Mesenchymal stem cell (in vitro differentiated cells and primary cell): ENCODE results near the gene TCAF1.

Source experiments
- DNase-seq: peaks from one replicate; pipeline ENCODE4 v3.0.0-alpha.2; 2013
- H2AFZ ChIP-seq: one replicate; pipeline ENCODE4 v1.6.1; 2013; ENCODE audit warnings: low read depth, mild to moderate bottlenecking, control low read depth, inconsistent platforms, low read length, moderate library complexity
- H2AK5ac ChIP-seq: 2 replicates; pipeline ENCODE4 v1.6.1; 2013; ENCODE audit warnings: low read length, moderate library complexity, mild to moderate bottlenecking, inconsistent platforms; ENCODE audit not compliant: severe bottlenecking
- H2BK120ac ChIP-seq: one replicate; pipeline ENCODE4 v1.6.1; 2013; ENCODE audit warnings: low read depth, mild to moderate bottlenecking, inconsistent platforms, low read length, moderate library complexity
- H2BK12ac ChIP-seq, 2 experiments: one replicate each; pipeline ENCODE4 v1.6.1; 2013; ENCODE audit warnings: inconsistent platforms in 2 of 2, low read length in 2 of 2, mild to moderate bottlenecking in 2 of 2, moderate library complexity in 2 of 2, control low read depth in 1 of 2
- H2BK15ac ChIP-seq: one replicate; pipeline ENCODE4 v1.6.1; 2013; ENCODE audit warnings: mild to moderate bottlenecking, low read depth, inconsistent platforms; ENCODE audit not compliant: poor library complexity, severe bottlenecking
- H2BK5ac ChIP-seq: 2 replicates; pipeline ENCODE4 v1.6.1; 2013; ENCODE audit warnings: low read depth, mild to moderate bottlenecking, low read length, control low read depth, inconsistent platforms; ENCODE audit not compliant: poor library complexity, severe bottlenecking
- H3K14ac ChIP-seq, 2 experiments: one replicate each; pipeline ENCODE4 v1.6.1; 2013; ENCODE audit warnings: inconsistent platforms in 2 of 2, low read length in 2 of 2, control low read depth in 1 of 2, mild to moderate bottlenecking in 1 of 2, moderate library complexity in 1 of 2
- H3K18ac ChIP-seq, 2 experiments: one replicate each; pipeline ENCODE4 v1.6.1; 2013; ENCODE audit warnings: inconsistent platforms in 2 of 2, low read length in 2 of 2, control low read depth in 1 of 2, low read depth in 1 of 2, mild to moderate bottlenecking in 1 of 2
- H3K23ac ChIP-seq, 2 experiments: one replicate each; pipeline ENCODE4 v1.6.1; 2013; ENCODE audit warnings: inconsistent platforms in 2 of 2, low read length in 2 of 2, mild to moderate bottlenecking in 2 of 2, moderate library complexity in 2 of 2, control low read depth in 1 of 2
- H3K27ac ChIP-seq: 2 replicates; pipeline ENCODE4 v1.5.1; 2013; ENCODE audit warnings: mild to moderate bottlenecking, moderate library complexity, low read length, control low read depth, inconsistent platforms; ENCODE audit not compliant: poor library complexity, severe bottlenecking
- H3K27me3 ChIP-seq, 2 experiments: 2 replicates each; pipeline versions ENCODE4 v1.6.1 to v1.7.0; 2013; ENCODE audit warnings: low read length in 2 of 2, mild to moderate bottlenecking in 2 of 2, moderate library complexity in 2 of 2, control low read depth in 1 of 2, inconsistent platforms in 1 of 2; ENCODE audit not compliant: control insufficient read depth in 1 of 2, insufficient read depth in 1 of 2
- H3K36me3 ChIP-seq, 2 experiments: 2 replicates each; pipeline versions ENCODE4 v1.6.1 to v1.7.0; 2013; ENCODE audit warnings: low read length in 2 of 2, control low read depth in 1 of 2, inconsistent platforms in 1 of 2, low read depth in 1 of 2, mild to moderate bottlenecking in 1 of 2; ENCODE audit not compliant: insufficient read depth in 2 of 2, control insufficient read depth in 1 of 2
- H3K4ac ChIP-seq, 2 experiments: one replicate each; pipeline ENCODE4 v1.6.1; 2013; ENCODE audit warnings: inconsistent platforms in 2 of 2, low read length in 2 of 2, mild to moderate bottlenecking in 2 of 2, moderate library complexity in 2 of 2, control low read depth in 1 of 2, low read depth in 1 of 2
- H3K4me1 ChIP-seq: 2 replicates; pipeline ENCODE4 v1.6.1; 2013; ENCODE audit warnings: low read depth, low read length, control low read depth; ENCODE audit not compliant: control insufficient read depth, insufficient read depth
- H3K4me2 ChIP-seq: 2 replicates; pipeline ENCODE4 v1.6.1; 2013; ENCODE audit warnings: low read length, mild to moderate bottlenecking, inconsistent platforms; ENCODE audit not compliant: poor library complexity, severe bottlenecking
- H3K4me3 ChIP-seq, 2 experiments: 2 replicates each; pipeline versions ENCODE4 v1.5.1 to v1.7.0; 2013; ENCODE audit warnings: low read length in 2 of 2, mild to moderate bottlenecking in 2 of 2, control low read depth in 1 of 2, low read depth in 1 of 2; ENCODE audit not compliant: insufficient read depth in 1 of 2
- H3K79me1 ChIP-seq: replicated peaks from 2 replicates; pipeline ENCODE4 v1.6.1; 2013; ENCODE audit warnings: mild to moderate bottlenecking, control low read depth, low read length, inconsistent platforms; ENCODE audit not compliant: poor library complexity, severe bottlenecking
- H3K9ac ChIP-seq: 2 replicates; pipeline ENCODE4 v1.7.0; 2013; ENCODE audit warnings: mild to moderate bottlenecking, low read length, moderate library complexity
- H3K9me3 ChIP-seq: 2 replicates; pipeline ENCODE4 v1.7.0; 2013; ENCODE audit warnings: mild to moderate bottlenecking, low read length; ENCODE audit not compliant: control insufficient read depth
- H4K8ac ChIP-seq: one replicate; pipeline ENCODE4 v1.6.1; 2013; ENCODE audit warnings: inconsistent platforms, mild to moderate bottlenecking, low read length, moderate library complexity
- H4K91ac ChIP-seq: one replicate; pipeline ENCODE4 v1.6.1; 2013; ENCODE audit warnings: mild to moderate bottlenecking, low read length, inconsistent platforms
- WGBS: methylation state at CpG from one replicate; pipeline ENCODE4 v1.1.7; 2013; ENCODE audit warnings: mixed read lengths; 5-methylcytosine and 5-hydroxymethylcytosine counted together

Gene TCAF1

DNA sequence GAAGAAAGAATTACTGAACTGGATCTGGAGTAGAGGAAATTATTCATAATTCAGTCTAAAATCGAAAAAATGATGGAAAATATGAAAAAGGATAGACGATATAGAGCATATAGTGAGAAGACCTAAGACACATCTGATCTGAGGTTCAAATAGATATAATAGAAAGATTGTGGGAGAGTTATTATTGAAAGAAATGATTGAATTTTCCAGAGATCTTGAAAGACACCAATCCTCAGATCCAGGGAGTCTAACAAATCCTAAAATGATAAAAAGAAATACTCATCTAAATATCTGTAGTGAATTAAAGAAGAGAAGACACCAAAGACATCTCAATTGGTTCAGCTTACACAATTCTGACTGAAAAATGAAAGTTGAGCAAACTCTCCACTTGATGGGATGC, 12.9 kb downstream of the TCAF1 start:
- WGBS = 99% methylated on average over 2 of the region's 2 CpGs
- Histone ChIP-seq H3K9me3 (peaks cover 8% of the 10 kb centered on the region), H2AFZ (no peak overlapping the region), H2BK12ac (no peak overlapping the region), H3K18ac (no peak overlapping the region), H3K9ac (no peak overlapping the region), H3K23ac (no peak overlapping the region), H2BK15ac (no peak overlapping the region), H2AK5ac (no peak overlapping the region), H3K4me2 (no peak overlapping the region), H4K91ac (no peak overlapping the region), H2BK120ac (no peak overlapping the region), H3K79me1 (peaks cover 15% of the 10 kb centered on the region), H3K27ac (no peak overlapping the region), H3K36me3 (peaks cover 0 to 3% of the 10 kb centered on the region in 2 experiments), H2BK5ac (no peak overlapping the region), H3K4me3 (no peak overlapping the region), H3K27me3 (no peaks in the 10 kb centered on the region), H4K8ac (no peak overlapping the region), H3K14ac (no peak overlapping the region), H3K4ac (no peak overlapping the region), H3K4me1 (peaks cover 2% of the 10 kb centered on the region)
- no peak for DNase-seq

DNA sequence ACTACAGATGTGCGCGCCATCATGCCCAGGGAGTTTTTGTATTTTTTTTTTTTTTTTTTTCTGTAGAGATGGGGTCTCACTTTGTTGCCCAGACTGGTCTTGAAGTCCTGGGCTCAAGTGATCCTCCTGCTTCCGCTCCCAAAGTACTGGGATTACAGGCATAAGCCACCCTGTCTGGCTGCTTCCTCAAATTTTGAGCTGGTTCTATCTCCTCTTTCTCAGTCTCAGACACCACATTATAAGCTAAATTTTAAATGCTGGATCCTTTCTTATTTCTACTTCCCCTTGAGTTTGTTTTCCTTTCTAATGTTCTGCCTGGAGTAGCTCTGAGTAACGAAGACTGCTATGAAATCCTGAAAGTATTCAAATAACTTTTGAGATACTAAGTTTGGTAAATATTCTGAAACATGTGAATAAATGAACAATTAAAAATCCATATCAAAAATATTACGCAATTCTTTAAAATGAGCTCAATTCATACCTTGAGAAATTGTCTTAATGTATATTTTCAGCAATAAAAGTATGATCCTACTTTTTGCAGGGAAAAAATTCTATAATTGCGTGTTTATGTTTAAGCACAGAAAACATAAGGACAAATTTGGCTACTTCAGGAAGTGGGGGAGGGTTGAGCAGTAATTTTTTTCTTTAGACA, 15.0 kb downstream of the TCAF1 start:
- Histone ChIP-seq H3K27ac (no peak overlapping the region), H2BK5ac (no peak overlapping the region), H3K4me3 (no peak overlapping the region), H3K9ac (no peak overlapping the region), H4K8ac (no peak overlapping the region), H3K79me1 (peaks cover 18% of the 10 kb centered on the region), H3K23ac (no peak overlapping the region), H2BK15ac (no peak overlapping the region), H3K9me3 (peaks cover 8% of the 10 kb centered on the region), H2BK120ac (no peak overlapping the region), H3K18ac (no peak overlapping the region), H4K91ac (no peak overlapping the region), H2AK5ac (no peak overlapping the region), H2AFZ (no peak overlapping the region), H3K27me3 (no peaks in the 10 kb centered on the region), H3K4ac (no peak overlapping the region), H3K14ac (no peak overlapping the region), H3K36me3 (peaks cover 0 to 3% of the 10 kb centered on the region in 2 experiments), H2BK12ac (no peak overlapping the region), H3K4me1 (peaks cover 2% of the 10 kb centered on the region), H3K4me2 (no peak overlapping the region)
- no peak for DNase-seq
- WGBS = 96% methylated on average over 2 of the region's 6 CpGs

DNA sequence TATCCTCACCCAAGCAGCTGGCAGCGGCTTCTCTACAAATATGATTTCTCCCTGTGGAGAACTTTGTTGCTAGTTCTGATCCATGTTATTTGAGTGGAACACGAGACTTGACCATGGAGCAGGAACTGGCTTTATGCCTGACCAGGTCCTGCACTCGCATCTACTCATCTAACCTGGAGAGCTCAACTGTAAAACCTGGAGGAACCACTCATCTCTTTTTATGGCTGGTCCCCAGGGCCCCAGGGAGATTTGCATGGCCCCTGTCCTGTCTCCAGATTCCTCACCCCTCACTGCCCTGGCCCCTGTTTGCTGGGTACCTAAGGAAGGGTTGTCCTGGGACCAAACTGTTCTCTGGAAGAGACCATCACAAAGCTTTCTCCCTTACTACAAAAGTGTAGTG, 16.0 kb downstream of the TCAF1 start:
- H2BK12ac ChIP-seq = no peak overlapping the region
- H2AFZ ChIP-seq = no peak overlapping the region
- H2BK5ac ChIP-seq = no peak overlapping the region
- H4K8ac ChIP-seq = no peak overlapping the region
- H2BK15ac ChIP-seq = no peak overlapping the region
- H2BK120ac ChIP-seq = no peak overlapping the region
- WGBS = 83% methylated on average over 3 of the region's 3 CpGs
- no peak overlapping the region for H3K4me2 ChIP-seq
- H3K9me3 ChIP-seq = peaks cover 8% of the 10 kb centered on the region
- H3K4ac ChIP-seq = no peak overlapping the region
- no peak overlapping the region for H3K9ac ChIP-seq
- H4K91ac ChIP-seq = no peak overlapping the region
- H3K27me3 ChIP-seq = no peaks in the 10 kb centered on the region
- peaks cover 0 to 3% of the 10 kb centered on the region in 2 experiments for H3K36me3 ChIP-seq
- H3K4me3 ChIP-seq = no peak overlapping the region
- peaks cover 3% of the 10 kb centered on the region for H3K4me1 ChIP-seq
- peaks cover 18% of the 10 kb centered on the region for H3K79me1 ChIP-seq
- DNase-seq = no peak
- no peak overlapping the region for H3K27ac ChIP-seq
- no peak overlapping the region for H3K18ac ChIP-seq
- H2AK5ac ChIP-seq = no peak overlapping the region
- no peak overlapping the region for H3K14ac ChIP-seq
- H3K23ac ChIP-seq = no peak overlapping the region

DNA sequence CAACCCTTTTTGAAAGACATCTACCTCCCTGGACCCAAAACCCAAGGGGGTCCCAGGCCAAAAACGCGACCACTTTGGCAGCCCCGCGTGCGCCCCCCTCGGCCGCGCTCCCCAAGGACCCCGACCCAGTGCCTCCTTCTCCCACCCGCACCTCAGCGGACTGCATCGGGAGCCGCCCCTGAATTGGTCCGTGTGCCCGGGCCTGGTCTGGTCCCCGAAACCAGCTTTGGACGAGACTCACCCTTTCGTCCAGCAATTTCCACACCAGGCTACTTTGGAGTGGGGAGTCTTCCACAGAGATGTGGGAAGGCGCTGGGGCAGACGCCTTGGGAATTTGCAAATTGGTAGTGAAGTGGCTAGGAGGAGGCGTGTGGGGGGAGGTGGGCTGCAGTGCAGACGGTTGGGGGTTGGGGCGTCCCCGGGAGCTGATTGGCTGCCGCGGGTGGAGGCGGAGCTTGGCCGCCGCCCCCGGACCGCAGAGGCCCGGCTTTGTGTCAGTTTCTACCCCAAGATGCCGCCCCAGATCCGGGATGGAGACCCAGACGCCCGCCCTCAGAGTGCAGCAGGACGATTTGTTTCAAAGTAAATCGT, 16.9 kb downstream of the TCAF1 start:
- Histone ChIP-seq H3K9ac (peak overlapping the region; percentile 89), H2AK5ac (no peak overlapping the region), H2AFZ (peak overlapping the region; percentile 60), H3K4me2 (peak overlapping the region; percentile 88), H2BK120ac (peak overlapping the region; percentile 71), H3K79me1 (peaks cover 21% of the 10 kb centered on the region), H3K4me1 (peaks cover 4% of the 10 kb centered on the region), H2BK12ac (no peak overlapping the region), H3K9me3 (peaks cover 8% of the 10 kb centered on the region), H3K27me3 (no peaks in the 10 kb centered on the region), H2BK15ac (no peak overlapping the region), H3K18ac (peak overlapping the region; percentile 71 to 80), H4K91ac (peak overlapping the region; percentile 64), H4K8ac (peak overlapping the region; percentile 56), H3K4ac (peak overlapping the region; percentile 68 to 95), H3K4me3 (peak overlapping the region; percentile 68 to 86), H3K23ac (no peak overlapping the region), H2BK5ac (no peak overlapping the region), H3K14ac (peak overlapping the region in 1 of 2 experiments; percentile 89), H3K27ac (peak overlapping the region; percentile 44), H3K36me3 (peaks cover 0 to 3% of the 10 kb centered on the region in 2 experiments)
- 2% methylated on average over 21 of the region's 38 CpGs for WGBS
- DNase-seq = peak; percentile 79
